ENCODE measurements around the gene CASP2. TPM values are rescaled to one million over a fixed set of nuclear protein-coding genes. Genes with fewer than 3 reads are reported as not detected.

Gene CASP2
- total RNA-seq, 1 donor from 2014 or later: 10.9 TPM

DNA sequence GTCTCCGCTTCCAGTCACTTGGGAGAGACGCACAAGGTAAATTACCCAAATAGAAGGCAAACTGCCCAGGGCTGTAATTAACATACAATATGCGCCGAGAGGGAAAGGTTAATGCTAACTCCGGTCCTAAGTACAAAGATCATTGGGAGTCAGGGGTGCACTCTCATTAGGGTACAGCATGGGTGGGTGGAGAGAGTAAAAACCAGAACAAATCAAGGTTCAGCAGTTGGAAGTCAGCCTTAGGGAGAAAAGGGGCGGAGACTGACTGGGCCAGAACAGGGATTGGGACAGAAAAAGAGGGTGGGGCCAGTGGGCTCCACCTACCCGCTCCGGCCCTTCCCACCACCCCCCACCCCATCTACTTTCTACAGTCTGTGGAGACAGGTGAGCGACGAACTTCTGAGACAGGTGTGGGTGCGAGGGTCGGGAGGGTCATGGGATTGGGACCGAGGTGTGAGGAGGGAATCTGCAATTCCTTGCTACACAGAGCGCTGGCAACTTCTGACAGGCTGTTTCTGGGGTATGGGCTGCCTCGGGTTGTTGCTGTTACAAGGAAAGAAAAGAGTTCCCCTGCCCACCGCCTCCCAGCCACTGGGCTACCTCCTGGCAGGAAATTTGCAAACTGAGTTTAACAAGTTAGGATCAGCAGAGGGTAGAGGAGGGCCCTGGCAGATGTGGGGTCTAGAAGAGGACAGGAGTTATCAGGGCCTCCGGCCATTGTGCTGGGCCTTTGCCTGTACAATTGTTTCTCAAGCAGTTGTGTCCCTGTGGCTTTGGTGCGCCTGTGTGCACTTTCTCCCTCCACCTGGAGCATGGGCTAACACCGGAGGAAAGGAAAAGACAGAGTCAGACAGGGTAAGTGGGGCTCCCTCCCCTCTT, 3.3 kb upstream of the CASP2 start, which contains the start of gene TMEM139:
TMEM139 (plus strand) TSS at position 368 of the 879 bp plus-strand sequence. CDS start 1,000 bp downstream, outside the sequence.
- H3K9me3 ChIP-seq (replicated peaks): no peaks in the 10 kb centered on the region
- DNase-seq: no peak
- intact Hi-C loops (cut with micrococcal nuclease): no loop called here

DNA sequence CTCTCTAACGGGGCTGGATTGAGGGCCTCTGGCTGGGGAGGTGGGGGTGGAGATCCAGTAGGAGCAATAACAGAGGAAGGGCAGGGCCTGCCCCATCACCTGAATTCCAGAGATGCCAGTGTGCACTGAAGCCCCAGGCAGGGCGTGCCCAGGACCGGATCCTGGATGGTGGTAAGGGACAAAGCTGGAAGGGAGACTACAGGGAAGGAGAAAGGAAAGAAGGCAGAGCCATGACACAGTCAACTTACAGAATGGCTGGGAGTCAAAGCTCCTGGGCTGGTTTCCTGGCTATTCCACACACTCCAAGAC, 2.7 kb upstream of the CASP2 start:
- Histone ChIP-seq H3K9me3 (replicated peaks) (no peaks in the 10 kb centered on the region), H3K27me3 (ENCODE audit: low read depth) (no peaks in the 10 kb centered on the region), H3K4me1 (peaks cover 65% of the 10 kb centered on the region), H3K4me3 (peak overlapping the region; percentile 57), H3K27ac (replicated peaks) (peak overlapping the region; percentile 75), H3K36me3 (no peaks in the 10 kb centered on the region)
- DNase-seq: peak; percentile 30
- TF ChIP-seq, protein P1, sequence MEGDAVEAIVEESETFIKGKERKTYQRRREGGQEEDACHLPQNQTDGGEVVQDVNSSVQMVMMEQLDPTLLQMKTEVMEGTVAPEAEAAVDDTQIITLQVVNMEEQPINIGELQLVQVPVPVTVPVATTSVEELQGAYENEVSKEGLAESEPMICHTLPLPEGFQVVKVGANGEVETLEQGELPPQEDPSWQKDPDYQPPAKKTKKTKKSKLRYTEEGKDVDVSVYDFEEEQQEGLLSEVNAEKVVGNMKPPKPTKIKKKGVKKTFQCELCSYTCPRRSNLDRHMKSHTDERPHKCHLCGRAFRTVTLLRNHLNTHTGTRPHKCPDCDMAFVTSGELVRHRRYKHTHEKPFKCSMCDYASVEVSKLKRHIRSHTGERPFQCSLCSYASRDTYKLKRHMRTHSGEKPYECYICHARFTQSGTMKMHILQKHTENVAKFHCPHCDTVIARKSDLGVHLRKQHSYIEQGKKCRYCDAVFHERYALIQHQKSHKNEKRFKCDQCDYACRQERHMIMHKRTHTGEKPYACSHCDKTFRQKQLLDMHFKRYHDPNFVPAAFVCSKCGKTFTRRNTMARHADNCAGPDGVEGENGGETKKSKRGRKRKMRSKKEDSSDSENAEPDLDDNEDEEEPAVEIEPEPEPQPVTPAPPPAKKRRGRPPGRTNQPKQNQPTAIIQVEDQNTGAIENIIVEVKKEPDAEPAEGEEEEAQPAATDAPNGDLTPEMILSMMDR (IDR thresholded peaks at IDR 0.05; ENCODE audit: borderline replicate concordance): no peak
- intact Hi-C loops (cut with micrococcal nuclease): no loop called here

More for the DNA sequence above, 3.3 kb upstream of the CASP2 start, which contains the start of gene TMEM139:
- peak within 1 kb of the TSS; percentile 57 for H3K4me3 ChIP-seq
- H3K4me1 ChIP-seq: peaks cover 65% of the 10 kb centered on the region
- TF ChIP-seq, protein P1 (IDR thresholded peaks at IDR 0.05; ENCODE audit: borderline replicate concordance): no peak
- peak within 1 kb of the TSS; percentile 75 for H3K27ac ChIP-seq (replicated peaks)
- no peaks in the 10 kb centered on the region for H3K27me3 ChIP-seq (ENCODE audit: low read depth)
- no peaks in the 10 kb centered on the region for H3K36me3 ChIP-seq

DNA sequence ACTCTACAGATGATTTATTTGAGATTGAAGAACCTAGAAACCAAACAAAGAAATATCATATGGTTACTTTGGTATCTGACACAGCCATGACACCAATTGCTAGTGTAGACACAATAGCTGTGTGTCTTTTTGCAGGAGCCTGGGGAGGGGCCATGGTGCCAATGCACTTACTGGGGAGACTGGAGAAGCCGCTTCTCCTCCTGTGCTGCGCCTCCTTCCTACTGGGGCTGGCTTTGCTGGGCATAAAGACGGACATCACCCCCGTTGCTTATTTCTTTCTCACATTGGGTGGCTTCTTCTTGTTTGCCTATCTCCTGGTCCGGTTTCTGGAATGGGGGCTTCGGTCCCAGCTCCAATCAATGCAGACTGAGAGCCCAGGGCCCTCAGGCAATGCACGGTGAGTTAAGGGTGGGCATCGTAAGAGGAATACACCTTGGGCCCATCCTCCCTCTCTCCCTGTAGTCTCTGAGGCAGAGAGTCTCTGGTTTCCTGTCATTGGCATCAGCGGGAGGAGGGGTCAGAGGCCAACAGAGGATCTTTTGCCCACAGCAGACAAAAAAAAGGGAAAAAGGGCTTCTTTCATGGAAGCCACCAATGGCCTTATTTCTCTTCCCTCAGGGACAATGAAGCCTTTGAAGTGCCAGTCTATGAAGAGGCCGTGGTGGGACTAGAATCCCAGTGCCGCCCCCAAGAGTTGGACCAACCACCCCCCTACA, 2.2 kb upstream of the CASP2 start:
- TF ChIP-seq, protein P1 (IDR thresholded peaks at IDR 0.05; ENCODE audit: borderline replicate concordance): no peak
- intact Hi-C loops (cut with micrococcal nuclease): no loop called here
- Histone ChIP-seq H3K9me3 (replicated peaks) (no peaks in the 10 kb centered on the region), H3K27me3 (ENCODE audit: low read depth) (no peaks in the 10 kb centered on the region), H3K36me3 (no peaks in the 10 kb centered on the region), H3K27ac (replicated peaks) (peak overlapping the region; percentile 75), H3K4me1 (peaks cover 66% of the 10 kb centered on the region), H3K4me3 (peak overlapping the region; percentile 57)
- no peak for DNase-seq

DNA sequence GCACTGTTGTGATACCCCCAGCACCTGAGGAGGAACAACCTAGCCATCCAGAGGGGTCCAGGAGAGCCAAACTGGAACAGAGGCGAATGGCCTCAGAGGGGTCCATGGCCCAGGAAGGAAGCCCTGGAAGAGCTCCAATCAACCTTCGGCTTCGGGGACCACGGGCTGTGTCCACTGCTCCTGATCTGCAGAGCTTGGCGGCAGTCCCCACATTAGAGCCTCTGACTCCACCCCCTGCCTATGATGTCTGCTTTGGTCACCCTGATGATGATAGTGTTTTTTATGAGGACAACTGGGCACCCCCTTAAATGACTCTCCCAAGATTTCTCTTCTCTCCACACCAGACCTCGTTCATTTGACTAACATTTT, 1.6 kb upstream of the CASP2 start:
- peaks cover 72% of the 10 kb centered on the region for H3K4me1 ChIP-seq
- H3K4me3 ChIP-seq: no peak overlapping the region
- H3K9me3 ChIP-seq (replicated peaks): no peaks in the 10 kb centered on the region
- peaks cover 3% of the 10 kb centered on the region for H3K36me3 ChIP-seq
- intact Hi-C loops (cut with micrococcal nuclease): no loop called here
- no peaks in the 10 kb centered on the region for H3K27me3 ChIP-seq (ENCODE audit: low read depth)
- peak overlapping the region; percentile 95 for H3K27ac ChIP-seq (replicated peaks)
- TF ChIP-seq, protein P1 (IDR thresholded peaks at IDR 0.05; ENCODE audit: borderline replicate concordance): no peak
- DNase-seq: no peak

DNA sequence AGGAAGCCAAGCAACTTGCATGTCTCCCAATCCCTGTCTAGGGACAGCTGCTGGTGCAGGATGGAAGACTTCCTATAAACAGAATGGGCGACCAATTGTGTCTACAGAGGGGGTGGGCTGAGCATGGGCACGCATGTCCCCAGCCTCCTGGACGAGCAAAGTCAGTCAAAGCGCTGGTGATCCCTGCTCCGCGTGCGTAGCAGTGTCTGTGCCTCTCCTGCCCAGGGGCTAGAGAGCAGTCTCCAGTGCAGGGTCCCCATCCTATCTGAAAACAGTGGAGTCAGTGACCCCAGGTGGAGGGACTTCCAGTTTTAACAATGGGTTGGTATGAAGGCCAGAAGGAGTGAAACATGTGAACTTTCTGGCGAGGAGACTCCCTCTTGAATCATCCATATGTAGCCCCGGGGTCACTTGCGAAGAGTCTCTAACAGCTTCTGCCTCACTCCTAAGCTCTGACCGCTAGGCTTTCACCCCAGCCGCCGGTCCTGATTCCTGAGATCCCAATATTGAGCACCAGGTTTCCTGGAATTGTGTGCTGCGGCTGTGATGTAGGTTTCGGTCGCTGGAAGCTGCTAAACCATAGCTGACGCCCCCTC, 714 bp upstream of the CASP2 start:
- intact Hi-C loops (cut with micrococcal nuclease): no loop called here

More for the DNA sequence above, 714 bp upstream of the CASP2 start:
- Histone ChIP-seq H3K4me1 (peaks cover 72% of the 10 kb centered on the region), H3K4me3 (peak overlapping the region; percentile 94), H3K9me3 (replicated peaks) (no peaks in the 10 kb centered on the region), H3K36me3 (peaks cover 13% of the 10 kb centered on the region), H3K27ac (replicated peaks) (peak overlapping the region; percentile 95), H3K27me3 (ENCODE audit: low read depth) (no peaks in the 10 kb centered on the region)
- TF ChIP-seq, protein P1 (IDR thresholded peaks at IDR 0.05; ENCODE audit: borderline replicate concordance): no peak
- no peak for DNase-seq
